Neuronal stem cell (in vitro differentiated cells): Measurements from ENCODE around the gene CEP112.
"Not testable (repeated sequence)": the region's sequence is repeated elsewhere in the genome, so short reads cannot be mapped to it uniquely, and the experiment has no call there.

ENCODE experiments used
- DNase-seq: peaks from one replicate; pipeline ENCODE4 v3.0.0-alpha.2; 2013; ENCODE audit warnings: low spot score
- H2AFZ ChIP-seq: one replicate; pipeline ENCODE4 v1.6.1; 2013; ENCODE audit warnings: mild to moderate bottlenecking, low read length, inconsistent platforms
- H2AK5ac ChIP-seq: 2 replicates; pipeline ENCODE4 v1.6.1; 2013; ENCODE audit warnings: low read depth, mild to moderate bottlenecking, inconsistent platforms, low read length, moderate library complexity, mixed read lengths
- H2BK120ac ChIP-seq: 2 replicates; pipeline ENCODE4 v1.6.1; 2013; ENCODE audit warnings: low read depth, mild to moderate bottlenecking, inconsistent platforms, low read length, moderate library complexity, mixed read lengths
- H2BK12ac ChIP-seq: one replicate; pipeline ENCODE4 v1.6.1; 2013; ENCODE audit warnings: low read length, inconsistent platforms
- H2BK15ac ChIP-seq: 2 replicates; pipeline ENCODE4 v1.6.1; 2013; ENCODE audit warnings: mild to moderate bottlenecking, low read length, inconsistent platforms, mixed read lengths
- H2BK5ac ChIP-seq: one replicate; pipeline ENCODE4 v1.6.1; 2013; ENCODE audit warnings: inconsistent platforms, mild to moderate bottlenecking, low read length, moderate library complexity
- H3K14ac ChIP-seq: one replicate; pipeline ENCODE4 v1.6.1; 2013; ENCODE audit warnings: low read length, inconsistent platforms
- H3K18ac ChIP-seq: 2 replicates; pipeline ENCODE4 v1.6.1; 2013; ENCODE audit warnings: low read length, inconsistent platforms
- H3K23ac ChIP-seq: 2 replicates; pipeline ENCODE4 v1.6.1; 2013; ENCODE audit warnings: low read depth, mild to moderate bottlenecking, mixed read lengths, low read length, inconsistent platforms; ENCODE audit not compliant: poor library complexity
- H3K27ac ChIP-seq: replicated peaks from 3 replicates; pipeline ENCODE4 v1.5.1; 2013; ENCODE audit warnings: low read length, inconsistent platforms
- H3K27me3 ChIP-seq, 3 experiments: 2 replicates each; pipeline ENCODE4 v1.6.1; 2013; ENCODE audit warnings: low read length in 3 of 3, mild to moderate bottlenecking in 2 of 3, inconsistent platforms in 1 of 3, low read depth in 1 of 3, mixed read lengths in 1 of 3, moderate library complexity in 1 of 3; ENCODE audit not compliant: control insufficient read depth in 3 of 3, insufficient read depth in 3 of 3
- H3K36me3 ChIP-seq, 2 donors: replicated peaks in 1 of 2; 2 replicates each; pipeline ENCODE4 v1.6.1; 2013; ENCODE audit warnings: low read length in 2 of 2; ENCODE audit not compliant: control insufficient read depth in 2 of 2, insufficient read depth in 2 of 2
- H3K4ac ChIP-seq: 2 replicates; pipeline ENCODE4 v1.6.1; 2013; ENCODE audit warnings: inconsistent platforms, mild to moderate bottlenecking, low read length, moderate library complexity
- H3K4me1 ChIP-seq, 2 donors: 1 replicate in 1 of 2; 2 replicates in 1 of 2; pipeline ENCODE4 v1.6.1; 2013; ENCODE audit warnings: low read length in 2 of 2, low read depth in 1 of 2; ENCODE audit not compliant: control insufficient read depth in 2 of 2, insufficient read depth in 1 of 2
- H3K4me2 ChIP-seq: one replicate; pipeline ENCODE4 v1.6.1; 2013; ENCODE audit warnings: mild to moderate bottlenecking, low read length, inconsistent platforms; ENCODE audit not compliant: insufficient read depth, poor library complexity, severe bottlenecking
- H3K4me3 ChIP-seq, 2 donors: 2 replicates each; pipeline ENCODE4 v1.5.1; 2013; ENCODE audit warnings: low read length in 2 of 2, mild to moderate bottlenecking in 2 of 2, inconsistent platforms in 1 of 2, moderate library complexity in 1 of 2
- H3K79me1 ChIP-seq: one replicate; pipeline ENCODE4 v1.6.1; 2013; ENCODE audit warnings: low read depth, mild to moderate bottlenecking, inconsistent platforms, low read length, moderate library complexity
- H3K9ac ChIP-seq: one replicate; pipeline ENCODE4 v1.6.1; 2013; ENCODE audit warnings: mild to moderate bottlenecking, low read depth, low read length, inconsistent platforms; ENCODE audit not compliant: poor library complexity
- H3K9me3 ChIP-seq, 2 donors: replicated peaks in 1 of 2; 2 replicates each; pipeline versions ENCODE3 to v1.6.1; 2013; ENCODE audit warnings: low read length in 2 of 2, mild to moderate bottlenecking in 2 of 2, inconsistent platforms in 1 of 2, low read depth in 1 of 2, mixed read lengths in 1 of 2, moderate library complexity in 1 of 2; ENCODE audit not compliant: control insufficient read depth in 2 of 2, insufficient read depth in 1 of 2
- H4K8ac ChIP-seq: one replicate; pipeline ENCODE4 v1.6.1; 2013; ENCODE audit warnings: low read depth, mild to moderate bottlenecking, inconsistent platforms, low read length, moderate library complexity
- H4K91ac ChIP-seq: one replicate; pipeline ENCODE4 v1.6.1; 2013; ENCODE audit warnings: low read length, low read depth, mild to moderate bottlenecking, inconsistent platforms; ENCODE audit not compliant: poor library complexity
- whole genome bisulfite sequencing, 2 donors: extraction: QIAGEN DNeasy Blood & Tissue Kit; methylation state at CpG; one replicate each; pipeline ENCODE4 v1.1.7; 2013; ENCODE audit warnings: missing lambda C conversion rate in 2 of 2, mixed read lengths in 1 of 2; ENCODE audit not compliant: insufficient read length in 2 of 2, insufficient replicate concordance in 1 of 2; ENCODE audit errors: extremely low coverage in 2 of 2; 5-methylcytosine and 5-hydroxymethylcytosine counted together

Gene CEP112

DNA sequence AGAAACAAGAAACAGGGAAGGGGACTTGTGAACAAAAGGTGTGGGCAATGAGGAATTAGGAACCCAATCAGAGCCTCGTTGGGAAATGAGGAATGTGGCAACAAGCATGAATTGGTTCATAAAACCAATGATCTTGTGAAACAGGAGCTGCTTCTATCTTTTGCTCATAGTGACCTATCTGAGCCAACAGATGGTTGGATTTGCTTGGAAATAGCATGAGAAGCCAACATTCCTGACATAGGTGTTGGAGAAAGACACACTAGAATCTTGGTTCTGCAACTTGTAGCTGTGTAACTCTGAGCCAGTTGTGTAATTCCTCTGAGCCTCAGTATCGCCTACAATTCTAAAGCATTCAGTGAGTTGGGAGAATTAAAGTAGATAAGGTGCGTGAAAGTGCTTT lies 378.6 kb downstream of the CEP112 start:
- H3K4me2 ChIP-seq: no peak overlapping the region
- H3K9ac ChIP-seq: no peak overlapping the region
- no peak overlapping the region for H3K4me3 ChIP-seq
- H2BK15ac ChIP-seq: no peak overlapping the region
- H3K9me3 ChIP-seq: peaks cover 0 to 12% of the 10 kb centered on the region in 2 donors
- no peaks in the 10 kb centered on the region for H3K79me1 ChIP-seq
- no peak overlapping the region for H2BK12ac ChIP-seq
- no CpG with 5 or more reads among the region's 3 CpGs for WGBS, 2 donors
- H2AFZ ChIP-seq: no peak overlapping the region
- no peaks in the 10 kb centered on the region for H3K4me1 ChIP-seq
- no peaks in the 10 kb centered on the region for H3K27me3 ChIP-seq
- H3K23ac ChIP-seq: no peak overlapping the region
- no peak overlapping the region for H3K18ac ChIP-seq
- H2AK5ac ChIP-seq: no peak overlapping the region
- DNase-seq: no peak
- no peak overlapping the region for H3K4ac ChIP-seq
- H2BK120ac ChIP-seq: no peak overlapping the region
- H3K36me3 ChIP-seq: no peaks in the 10 kb centered on the region
- H3K27ac ChIP-seq: no peak overlapping the region
- H4K8ac ChIP-seq: no peak overlapping the region
- no peak overlapping the region for H3K14ac ChIP-seq
- no peak overlapping the region for H2BK5ac ChIP-seq
- H4K91ac ChIP-seq: no peak overlapping the region

DNA sequence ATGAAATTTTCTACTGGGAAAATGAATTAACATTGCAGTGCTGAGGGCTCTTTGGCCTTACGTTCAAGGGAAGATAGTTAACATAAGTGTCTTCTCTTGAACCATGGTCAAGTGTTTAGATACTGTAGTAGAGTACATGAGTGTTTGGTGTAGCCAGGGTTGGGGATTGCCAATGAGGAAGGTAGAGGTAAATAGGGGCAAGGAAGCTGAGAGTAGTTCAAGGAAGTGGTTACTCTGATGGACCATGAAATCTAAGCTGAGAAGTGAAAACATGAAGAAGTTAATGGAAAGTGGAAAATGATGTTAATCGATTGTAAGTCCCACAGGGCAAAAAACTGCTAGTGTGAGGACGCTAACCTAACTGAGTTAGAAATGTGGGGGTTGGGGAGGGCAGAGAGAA lies 380.9 kb downstream of the CEP112 start:
- H3K4me3 ChIP-seq: no peak overlapping the region
- no peak overlapping the region for H3K9ac ChIP-seq
- no peak overlapping the region for H3K23ac ChIP-seq
- no peaks in the 10 kb centered on the region for H3K27me3 ChIP-seq
- no peak overlapping the region for H2AK5ac ChIP-seq
- H3K4me1 ChIP-seq: no peaks in the 10 kb centered on the region
- no peaks in the 10 kb centered on the region for H3K79me1 ChIP-seq
- no peak overlapping the region for H2BK120ac ChIP-seq
- H2BK12ac ChIP-seq: no peak overlapping the region
- DNase-seq: no peak
- no CpG with 5 or more reads among the region's 3 CpGs for WGBS, 2 donors
- H3K4me2 ChIP-seq: no peak overlapping the region
- H4K91ac ChIP-seq: no peak overlapping the region
- no peak overlapping the region for H2BK5ac ChIP-seq
- H3K27ac ChIP-seq: no peak overlapping the region
- peaks cover 2 to 21% of the 10 kb centered on the region in 2 donors for H3K9me3 ChIP-seq
- H2BK15ac ChIP-seq: no peak overlapping the region
- H2AFZ ChIP-seq: no peak overlapping the region
- no peaks in the 10 kb centered on the region for H3K36me3 ChIP-seq
- no peak overlapping the region for H3K4ac ChIP-seq
- H3K14ac ChIP-seq: no peak overlapping the region
- no peak overlapping the region for H4K8ac ChIP-seq
- no peak overlapping the region for H3K18ac ChIP-seq

DNA sequence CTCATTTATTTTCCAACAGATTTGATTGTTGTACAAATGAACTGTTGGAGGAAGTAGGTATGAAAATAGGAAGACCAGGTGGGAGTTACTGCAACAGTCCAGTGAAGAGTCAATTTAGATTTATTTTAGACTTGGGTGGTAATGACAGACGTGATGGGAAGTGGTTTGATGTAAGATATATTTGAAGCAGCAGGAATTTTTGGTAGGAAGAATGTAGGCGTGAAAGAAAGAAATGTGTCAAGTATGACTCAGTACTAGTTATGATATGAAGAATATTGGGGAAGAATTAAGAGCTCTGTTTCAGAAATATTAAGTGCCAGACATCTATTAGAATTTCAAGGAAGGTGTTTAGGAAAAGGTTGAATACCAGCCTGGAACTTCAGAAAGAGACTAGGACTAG lies 382.6 kb downstream of the CEP112 start:
- no peak overlapping the region for H2BK5ac ChIP-seq
- no peak overlapping the region for H3K4ac ChIP-seq
- H3K23ac ChIP-seq: no peak overlapping the region
- no peaks in the 10 kb centered on the region for H3K27me3 ChIP-seq
- no peak overlapping the region for H4K91ac ChIP-seq
- H2AFZ ChIP-seq: no peak overlapping the region
- H3K36me3 ChIP-seq: no peaks in the 10 kb centered on the region
- H4K8ac ChIP-seq: no peak overlapping the region
- H3K4me1 ChIP-seq: no peaks in the 10 kb centered on the region
- H3K9me3 ChIP-seq: peaks cover 2 to 21% of the 10 kb centered on the region in 2 donors
- H3K27ac ChIP-seq: no peak overlapping the region
- H3K9ac ChIP-seq: no peak overlapping the region
- H2BK120ac ChIP-seq: no peak overlapping the region
- H3K18ac ChIP-seq: no peak overlapping the region
- no peak overlapping the region for H2BK15ac ChIP-seq
- no peak overlapping the region for H3K4me2 ChIP-seq
- 100% methylated on average over 1 to 2 of the region's 2 CpGs for WGBS, 2 donors
- no peak overlapping the region for H2AK5ac ChIP-seq
- H3K14ac ChIP-seq: no peak overlapping the region
- H2BK12ac ChIP-seq: no peak overlapping the region
- no peaks in the 10 kb centered on the region for H3K79me1 ChIP-seq
- H3K4me3 ChIP-seq: no peak overlapping the region
- no peak for DNase-seq

DNA sequence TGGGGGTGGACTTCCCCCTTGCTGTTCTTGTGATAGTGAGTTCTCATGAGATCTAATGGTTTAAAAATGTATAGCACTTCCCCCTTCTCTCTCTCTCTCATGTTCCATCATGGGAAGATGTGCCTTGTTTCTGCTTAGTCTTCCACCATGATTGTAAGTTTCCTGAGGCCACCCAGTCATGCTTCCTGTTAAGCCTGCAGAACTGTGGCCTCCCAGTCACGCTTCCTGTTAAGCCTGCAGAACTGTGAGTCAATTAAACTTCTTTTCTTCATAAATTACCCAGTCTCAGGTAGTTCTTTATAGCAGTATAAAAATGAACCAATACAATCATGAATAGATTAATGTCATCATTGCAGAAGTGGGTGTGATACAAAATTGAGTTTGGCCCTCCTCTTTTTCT lies 383.4 kb downstream of the CEP112 start:
- not testable (repeated sequence) for H3K27ac ChIP-seq, H3K79me1 ChIP-seq, H3K9ac ChIP-seq, H2BK12ac ChIP-seq, H3K27me3 ChIP-seq, H2BK15ac ChIP-seq, H3K4ac ChIP-seq, H3K4me3 ChIP-seq, H3K4me1 ChIP-seq, H2BK120ac ChIP-seq, H2BK5ac ChIP-seq, H3K36me3 ChIP-seq, H4K8ac ChIP-seq, DNase-seq, H3K23ac ChIP-seq, H4K91ac ChIP-seq, H2AK5ac ChIP-seq, H3K4me2 ChIP-seq, H3K18ac ChIP-seq, H2AFZ ChIP-seq, H3K14ac ChIP-seq
- peaks cover 2 to 21% of the 10 kb centered on the region in 2 donors for H3K9me3 ChIP-seq
- no CpG with 5 or more reads among the region's 1 CpG for WGBS, 2 donors
